ENCODE results near the gene FDX2.
"Not testable (repeated sequence)": the region's sequence is repeated elsewhere in the genome, so short reads cannot be mapped to it uniquely, and the experiment has no call there.

FDX2 gene

DNA sequence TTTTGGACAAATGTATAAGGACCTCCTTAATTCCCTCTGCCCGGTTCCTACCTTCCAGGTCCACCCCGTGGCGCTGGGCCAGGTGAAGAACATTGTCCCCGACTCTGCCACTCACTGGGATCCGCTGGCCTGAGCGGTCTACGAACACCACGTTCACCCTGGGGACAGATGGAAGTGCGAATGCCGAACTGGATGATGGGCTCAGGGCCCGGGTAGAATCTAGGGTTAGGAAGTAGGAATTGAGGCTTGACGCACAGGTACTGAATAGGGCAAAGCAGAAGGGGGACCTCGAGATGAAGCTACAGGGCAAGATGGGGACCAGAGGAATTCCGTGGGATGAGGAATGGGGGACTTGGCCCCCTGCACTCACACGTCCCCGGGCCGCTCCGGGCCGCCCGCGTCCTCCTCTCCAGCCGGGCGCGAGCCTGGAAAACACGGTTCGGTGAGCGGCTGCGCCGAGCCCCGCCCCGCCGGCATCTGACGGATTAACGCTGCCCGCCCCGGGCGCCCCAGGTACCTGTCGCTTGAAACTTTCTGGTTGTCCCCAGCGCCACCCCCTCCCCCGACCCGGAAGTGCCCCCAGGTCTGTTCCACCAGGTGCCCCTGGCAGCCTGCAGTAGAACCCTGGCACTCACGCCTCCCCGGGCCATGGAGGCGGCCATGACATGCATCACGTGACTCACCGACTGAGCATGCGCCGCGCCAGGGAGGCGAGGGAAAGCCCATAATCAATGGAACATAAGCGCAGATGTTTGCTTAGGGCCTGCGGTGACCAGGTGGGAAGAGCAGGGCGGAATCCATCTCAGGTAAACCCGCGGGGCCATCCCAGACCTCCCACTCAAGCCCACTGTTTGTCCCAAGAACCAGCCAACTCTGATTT, at the start of gene FDX2:
Gene FDX2 (minus strand): TSS at position 681 of the 880 bp plus-strand sequence. CDS start 19 bp downstream, at position 662.
- no peak for FAIRE-seq

GRCh38 chr19:10365518-10365917, 49.7 kb upstream of the FDX2 start:
- FAIRE-seq = no peak

- FAIRE-seq = no peak
Observed at GRCh38 chr19:10364644-10365043, 48.8 kb upstream of the FDX2 start.

DNA sequence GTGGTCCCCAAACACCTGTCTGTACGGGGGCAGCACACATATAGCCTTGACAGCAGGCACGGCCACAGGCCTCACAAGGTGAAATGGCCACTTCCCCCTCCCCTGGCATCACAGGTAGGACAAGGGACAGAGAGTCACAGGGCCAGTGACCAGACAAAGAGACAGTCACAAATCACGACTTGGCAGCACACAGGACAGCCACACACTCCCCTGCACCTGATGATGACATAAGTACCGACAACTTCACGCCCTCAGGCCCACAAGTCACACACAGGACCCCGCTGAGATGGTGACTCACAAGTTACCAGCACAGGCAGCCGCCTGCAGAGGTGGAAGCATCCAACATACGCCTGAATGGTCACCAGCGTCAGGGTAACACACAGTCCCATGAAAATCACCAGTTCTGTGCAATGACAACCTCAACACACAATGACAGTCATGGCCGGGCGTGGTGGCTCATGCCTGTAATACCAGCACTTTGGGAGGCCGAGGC, 48.0 kb upstream of the FDX2 start:
- no peak for FAIRE-seq

GRCh38 chr19:10362259-10362658, 46.4 kb upstream of the FDX2 start:
- no peak for FAIRE-seq

GRCh38 chr19:10361569-10362011, 45.8 kb upstream of the FDX2 start:
- FAIRE-seq = no peak

DNA sequence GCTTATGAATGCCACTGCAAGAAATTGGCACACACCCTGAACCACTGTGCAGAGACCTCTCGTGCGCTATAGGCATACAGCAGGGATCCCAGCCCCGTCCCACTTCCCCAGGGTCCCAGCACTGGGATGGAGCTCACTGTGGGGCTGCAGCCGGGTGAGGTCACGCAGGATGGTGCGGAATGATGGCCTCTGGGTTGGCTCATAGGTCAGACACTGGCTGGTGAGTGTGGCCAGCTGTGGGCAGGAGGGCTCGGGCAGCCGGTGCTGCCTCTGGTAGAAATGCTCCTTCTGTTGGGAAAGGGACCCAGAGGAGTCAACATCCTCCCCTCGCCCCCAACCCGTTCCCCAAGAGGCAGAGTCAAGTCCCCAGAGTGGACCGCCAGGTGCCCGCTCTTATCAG, 40.6 kb upstream of the FDX2 start:
- no peak for FAIRE-seq

DNA sequence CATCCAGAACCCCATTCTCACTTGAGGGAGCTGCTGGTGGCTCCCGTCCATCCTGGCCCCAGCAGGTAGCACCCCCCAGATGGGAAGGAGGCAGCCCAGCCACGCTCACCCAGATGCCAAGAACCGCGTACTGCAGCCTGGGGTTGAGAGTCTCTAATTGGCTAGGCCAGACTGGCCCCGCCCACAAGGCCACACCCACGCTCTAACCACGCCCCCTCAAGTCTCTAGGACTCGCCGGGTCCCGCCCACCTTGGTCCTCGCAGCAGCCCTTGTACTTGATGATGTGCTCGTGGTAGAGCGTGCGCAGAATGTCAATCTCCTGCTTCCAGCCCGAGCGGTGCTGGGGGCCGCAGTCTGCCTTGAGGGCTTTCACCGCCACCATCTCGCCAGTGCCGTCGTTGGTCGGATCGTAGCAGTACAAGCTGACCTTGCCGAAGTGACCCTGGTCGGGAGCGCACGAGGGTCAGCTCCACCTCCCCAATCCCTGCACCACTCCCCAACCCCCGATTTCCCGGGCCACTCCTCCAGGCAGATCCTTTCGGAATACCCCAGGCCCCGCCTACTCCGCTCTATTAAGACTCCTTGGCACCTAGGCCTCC, 38.1 kb upstream of the FDX2 start:
- FAIRE-seq = no peak

DNA sequence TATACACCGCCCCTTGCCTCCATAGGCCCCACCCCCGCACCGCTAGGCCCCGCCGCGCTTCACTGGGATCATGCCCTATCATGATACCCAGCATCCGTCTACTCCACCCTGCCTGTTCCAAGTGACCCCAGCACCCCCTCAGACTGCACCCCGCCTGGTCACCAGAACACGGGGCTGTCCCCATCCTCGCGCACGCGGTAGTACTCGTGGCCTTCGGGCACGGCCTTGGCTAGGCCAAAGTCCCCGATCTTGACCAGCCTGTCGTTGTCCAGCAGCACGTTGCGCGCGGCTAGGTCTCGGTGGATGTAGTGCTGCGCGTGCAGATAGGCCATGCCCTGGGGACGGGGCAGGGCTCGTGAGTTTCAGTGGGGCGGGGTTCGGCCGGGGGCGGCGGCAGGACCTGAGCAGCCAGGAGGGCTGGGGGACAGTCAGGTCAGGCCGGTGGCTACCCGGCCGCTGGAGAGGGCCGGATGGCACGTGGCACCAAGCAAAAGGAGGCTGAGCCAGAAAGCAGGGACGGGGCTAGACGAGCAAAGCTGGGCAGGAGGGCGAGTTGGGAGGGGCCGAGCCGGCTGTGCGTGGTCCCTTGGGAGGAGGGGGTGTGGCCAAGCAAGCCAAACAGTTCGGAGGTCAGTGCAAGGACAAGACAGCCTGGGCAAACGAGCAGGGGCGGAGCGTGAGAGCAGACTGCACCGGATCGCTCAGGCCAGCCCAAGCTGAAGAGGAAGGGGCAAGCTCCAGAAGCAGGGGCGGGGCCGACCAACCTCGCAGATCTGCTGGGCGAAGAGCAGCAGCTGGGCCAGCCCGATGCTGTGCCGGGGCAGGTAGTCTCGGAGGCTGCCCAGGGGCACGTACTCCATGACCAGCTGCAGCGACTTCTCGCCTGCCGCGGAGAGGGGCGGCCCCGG, 37.2 kb upstream of the FDX2 start:
- no peak for FAIRE-seq

GRCh38 chr19:10346509-10346908, 30.7 kb upstream of the FDX2 start:
- no peak for FAIRE-seq

GRCh38 chr19:10344780-10345179, 29.0 kb upstream of the FDX2 start:
- FAIRE-seq = no peak

- FAIRE-seq = no peak
Observed at GRCh38 chr19:10343495-10343894, 27.7 kb upstream of the FDX2 start.

- no peak for FAIRE-seq
Observed at GRCh38 chr19:10339977-10340376, 24.2 kb upstream of the FDX2 start.

DNA sequence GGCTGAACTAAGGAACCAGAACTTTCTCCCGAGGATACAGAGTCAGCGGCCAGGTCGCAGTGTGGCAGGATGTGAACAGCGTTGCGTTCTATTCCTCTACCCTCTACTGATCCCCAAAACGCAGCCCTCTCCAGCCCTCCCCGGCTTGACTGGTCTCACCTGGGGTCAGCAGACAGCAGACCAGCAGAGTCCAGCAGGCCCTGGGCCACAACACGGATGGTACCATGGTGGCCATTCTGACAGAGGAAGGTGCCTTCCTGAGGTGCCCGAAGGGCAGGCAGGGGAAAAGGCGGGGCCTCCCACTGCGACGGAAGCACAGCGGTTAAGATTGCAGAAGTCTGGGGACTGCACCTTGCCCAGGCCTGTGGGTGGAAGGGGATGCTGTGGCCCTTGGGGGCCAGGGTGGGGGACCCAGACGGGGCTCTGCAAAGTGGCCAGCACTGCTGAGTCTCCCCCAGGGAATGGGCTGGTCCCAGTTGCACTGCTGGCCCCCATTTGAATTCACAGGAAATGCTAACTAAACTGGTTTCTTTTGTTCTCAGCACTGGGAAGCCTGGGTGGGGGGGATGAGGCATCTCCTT, 23.7 kb upstream of the FDX2 start, which contains the start of gene ICAM3:
Gene ICAM3 (minus strand): TSS at position 245 of the 581 bp plus-strand sequence. CDS start 10 bp downstream, at position 235.
- FAIRE-seq = no peak

DNA sequence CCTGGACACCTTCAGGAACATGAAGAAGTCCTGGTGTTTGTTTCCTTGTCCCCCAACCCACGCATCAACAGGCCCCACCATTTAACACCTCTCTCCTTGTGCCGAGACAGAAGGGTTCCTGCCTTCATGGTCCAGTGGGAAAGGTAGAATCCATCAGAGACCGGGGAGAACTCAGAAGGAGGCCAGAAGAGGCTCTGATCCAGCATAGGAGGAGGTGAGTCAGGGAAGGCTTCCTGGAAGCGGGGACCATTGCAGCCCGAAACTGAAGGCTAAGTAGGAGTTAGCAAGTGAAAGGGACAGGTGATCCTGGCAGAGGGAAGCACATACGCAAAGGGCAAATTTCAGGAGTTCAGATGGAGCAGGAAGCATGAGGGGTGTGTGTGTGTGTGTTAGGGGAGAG, 23.1 kb upstream of the FDX2 start:
- FAIRE-seq = no peak

DNA sequence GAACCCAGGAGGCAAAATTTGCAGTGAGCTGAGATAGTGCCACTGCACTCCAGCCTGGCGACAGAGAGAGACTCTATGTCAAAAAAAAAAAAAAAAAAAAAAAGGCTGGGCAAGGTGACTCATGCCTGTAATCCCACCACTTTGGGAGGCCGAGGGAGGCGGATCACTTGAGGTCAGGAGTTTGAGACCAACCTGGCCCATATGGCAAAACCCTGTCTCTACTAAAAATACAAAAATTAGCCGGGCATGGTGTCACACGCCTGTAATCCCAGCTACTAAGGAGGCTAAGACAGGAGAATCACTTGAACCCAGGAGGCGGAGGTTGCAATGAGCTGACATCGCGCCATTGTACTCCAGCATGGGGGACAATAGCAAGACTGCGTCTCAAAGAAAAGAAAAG, 20.9 kb upstream of the FDX2 start:
- FAIRE-seq = not testable (repeated sequence)

- no peak for FAIRE-seq
Observed at GRCh38 chr19:10335352-10335985, 19.7 kb upstream of the FDX2 start.

DNA sequence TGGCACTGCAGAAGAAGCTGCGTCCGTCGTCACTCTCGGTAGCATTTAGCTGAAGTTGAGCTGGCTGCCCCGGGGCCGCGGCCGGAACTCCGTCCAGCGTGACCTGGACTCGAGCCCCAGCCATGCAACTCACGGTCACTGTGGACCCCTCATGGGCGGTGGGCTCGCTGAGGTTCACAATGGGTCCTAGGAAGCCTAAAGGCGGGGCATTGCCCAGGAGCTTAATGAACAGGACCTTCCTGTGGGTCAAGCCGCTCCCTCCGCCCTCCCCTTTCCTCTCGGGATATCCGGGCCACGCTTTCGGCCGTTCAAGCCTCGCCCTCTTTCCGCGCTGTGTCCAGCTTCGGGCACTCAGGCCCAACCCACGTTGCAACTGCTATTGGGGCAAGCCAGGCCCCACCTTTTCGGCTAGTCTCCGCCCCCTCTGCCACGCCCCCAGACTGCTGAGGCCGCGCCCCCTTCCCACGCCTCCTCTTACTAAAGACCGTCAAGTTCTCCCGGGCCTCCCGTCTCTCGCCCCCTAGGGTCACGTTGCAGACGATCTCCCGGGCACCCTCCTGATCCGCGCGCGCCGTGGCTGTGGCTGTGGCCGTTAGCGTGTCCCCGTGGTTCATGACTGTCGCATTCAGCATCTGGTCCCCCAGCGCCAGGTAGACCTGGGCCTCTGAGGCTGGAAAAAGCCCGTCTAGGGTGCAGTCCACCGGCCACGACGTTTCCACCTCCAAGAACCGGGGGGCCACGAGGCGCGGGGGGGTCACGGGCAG, 19.0 kb upstream of the FDX2 start:
- FAIRE-seq = peak; percentile 97

DNA sequence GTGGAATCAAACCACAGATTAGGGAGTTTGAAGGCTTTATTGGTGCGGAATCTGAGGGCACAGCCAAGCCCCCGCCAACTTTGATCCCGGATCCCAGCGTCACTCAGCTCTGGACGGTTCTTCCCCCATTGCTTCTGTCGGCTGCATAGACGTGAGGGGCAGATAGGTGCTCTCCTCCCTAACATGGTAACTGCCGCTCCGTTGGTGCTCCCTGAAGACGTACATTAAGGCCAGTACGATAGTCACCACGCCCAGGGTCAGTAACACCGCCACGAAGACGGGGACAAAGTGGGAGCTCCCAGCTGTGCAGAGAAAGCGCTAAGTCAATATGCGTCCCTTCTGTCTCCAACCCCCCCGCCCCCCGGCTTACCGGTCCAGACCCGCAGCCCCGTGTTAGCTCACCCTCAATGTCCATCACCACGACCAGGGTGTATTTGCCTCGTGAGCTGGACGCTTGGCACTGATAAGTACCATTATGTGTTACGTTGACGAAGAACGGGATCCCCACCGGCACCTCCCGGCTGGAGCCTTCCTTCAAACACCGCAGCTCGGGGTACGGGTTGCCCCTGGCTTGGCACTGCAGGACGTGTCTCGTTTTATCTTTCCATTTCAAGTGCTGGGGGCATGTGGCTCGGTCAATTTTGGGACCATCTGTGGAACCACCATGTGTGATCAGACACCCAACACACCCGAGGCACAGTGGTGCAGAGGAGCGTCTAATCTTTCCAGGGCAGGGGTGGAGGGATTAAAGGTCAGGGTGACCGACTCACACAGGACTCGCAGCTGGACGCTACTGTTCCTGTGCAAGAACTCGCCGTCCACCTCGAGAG, 18.2 kb upstream of the FDX2 start:
- FAIRE-seq = no peak

Data from A204.1 (cell line).